ENCODE results near the gene HIPK1. TPM values are rescaled to one million over a fixed set of nuclear protein-coding genes. Genes with fewer than 3 reads are reported as not detected.

Gene HIPK1
- total RNA-seq, 4 donors from 2014 or later, result 60.6 to 89.9 (median 76.5) TPM

DNA sequence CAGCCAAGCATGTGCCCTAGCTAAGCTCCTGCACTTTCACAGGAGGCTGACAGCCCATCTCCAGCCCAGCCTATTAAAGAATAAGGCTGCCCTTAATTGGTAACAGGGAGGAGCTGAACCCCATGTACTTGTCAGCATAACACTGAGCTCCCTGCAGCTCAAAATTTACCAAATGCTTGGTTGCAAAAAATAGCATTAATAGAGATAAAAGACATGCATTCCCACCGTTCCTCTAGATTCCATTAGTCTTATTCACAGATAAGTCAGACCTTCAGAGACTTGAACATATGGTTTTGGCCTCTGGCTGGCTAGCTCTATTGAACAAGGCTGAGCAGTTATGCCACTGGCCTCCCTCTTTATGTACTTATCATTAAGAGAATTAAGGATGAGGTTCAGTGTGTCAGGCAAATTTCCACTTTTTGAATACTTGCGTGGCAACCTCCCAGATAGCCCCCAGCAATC is 79.4 kb downstream of the HIPK1 start:
- intact Hi-C loops (cut with DNase I), result no loop called here
- no peak overlapping the region for H3K27ac ChIP-seq (replicated peaks in 1 of 4)
- no peaks in the 10 kb centered on the region for H3K27me3 ChIP-seq
- H3K4me1 ChIP-seq, result peaks cover 0 to 4% (median 1%) of the 10 kb centered on the region in 4 donors
- H3K9me3 ChIP-seq, result no peaks in the 10 kb centered on the region
- no peaks in the 10 kb centered on the region for H3K36me3 ChIP-seq
- WGBS, result 59% methylated on average over 2 of the region's 2 CpGs
- no peak for TF ChIP-seq POLR2A (IDR thresholded peaks at IDR 0.05; ENCODE audit: low read depth)
- no peak for TF ChIP-seq POLR2AphosphoS5 (IDR thresholded peaks at IDR 0.05)
- TF ChIP-seq, protein P1, sequence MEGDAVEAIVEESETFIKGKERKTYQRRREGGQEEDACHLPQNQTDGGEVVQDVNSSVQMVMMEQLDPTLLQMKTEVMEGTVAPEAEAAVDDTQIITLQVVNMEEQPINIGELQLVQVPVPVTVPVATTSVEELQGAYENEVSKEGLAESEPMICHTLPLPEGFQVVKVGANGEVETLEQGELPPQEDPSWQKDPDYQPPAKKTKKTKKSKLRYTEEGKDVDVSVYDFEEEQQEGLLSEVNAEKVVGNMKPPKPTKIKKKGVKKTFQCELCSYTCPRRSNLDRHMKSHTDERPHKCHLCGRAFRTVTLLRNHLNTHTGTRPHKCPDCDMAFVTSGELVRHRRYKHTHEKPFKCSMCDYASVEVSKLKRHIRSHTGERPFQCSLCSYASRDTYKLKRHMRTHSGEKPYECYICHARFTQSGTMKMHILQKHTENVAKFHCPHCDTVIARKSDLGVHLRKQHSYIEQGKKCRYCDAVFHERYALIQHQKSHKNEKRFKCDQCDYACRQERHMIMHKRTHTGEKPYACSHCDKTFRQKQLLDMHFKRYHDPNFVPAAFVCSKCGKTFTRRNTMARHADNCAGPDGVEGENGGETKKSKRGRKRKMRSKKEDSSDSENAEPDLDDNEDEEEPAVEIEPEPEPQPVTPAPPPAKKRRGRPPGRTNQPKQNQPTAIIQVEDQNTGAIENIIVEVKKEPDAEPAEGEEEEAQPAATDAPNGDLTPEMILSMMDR (IDR thresholded peaks at IDR 0.05), result no peak
- TF ChIP-seq EP300 (IDR thresholded peaks at IDR 0.05), result no peak
- H3K4me3 ChIP-seq, result no peak overlapping the region
- DNase-seq (ENCODE audit: extremely low spot score), result no peak

- TF ChIP-seq POLR2A (IDR thresholded peaks at IDR 0.05; ENCODE audit: low read depth) (no peak), POLR2AphosphoS5 (IDR thresholded peaks at IDR 0.05) (no peak), EP300 (IDR thresholded peaks at IDR 0.05) (no peak)
- TF ChIP-seq, protein P1 (IDR thresholded peaks at IDR 0.05), result no peak
- Histone ChIP-seq H3K27me3 (no peaks in the 10 kb centered on the region), H3K4me3 (no peak overlapping the region), H3K27ac (replicated peaks in 1 of 4) (no peak overlapping the region), H3K9me3 (no peaks in the 10 kb centered on the region), H3K4me1 (peaks cover 0 to 2% (median 0%) of the 10 kb centered on the region in 4 donors), H3K36me3 (no peaks in the 10 kb centered on the region)
- no peak for DNase-seq (ENCODE audit: extremely low spot score)
- intact Hi-C loops (cut with DNase I), result no loop called here
These were observed 79.9 kb downstream of the HIPK1 start for GRCh38 chr1:114008993-114009392.

GRCh38 chr1:114009393-114009792 is 80.3 kb downstream of the HIPK1 start:
- Histone ChIP-seq H3K9me3 (no peaks in the 10 kb centered on the region), H3K4me1 (no peaks in the 10 kb centered on the region), H3K27me3 (no peaks in the 10 kb centered on the region), H3K27ac (replicated peaks in 1 of 4) (no peak overlapping the region), H3K4me3 (no peak overlapping the region), H3K36me3 (no peaks in the 10 kb centered on the region)
- no peak for DNase-seq (ENCODE audit: extremely low spot score)
- intact Hi-C loops (cut with DNase I), result no loop called here
- WGBS, result 80% methylated on average over 1 of the region's 1 CpG
- TF ChIP-seq POLR2AphosphoS5 (IDR thresholded peaks at IDR 0.05) (no peak), POLR2A (IDR thresholded peaks at IDR 0.05; ENCODE audit: low read depth) (no peak), EP300 (IDR thresholded peaks at IDR 0.05) (no peak)
- TF ChIP-seq, protein P1 (IDR thresholded peaks at IDR 0.05), result no peak

DNA sequence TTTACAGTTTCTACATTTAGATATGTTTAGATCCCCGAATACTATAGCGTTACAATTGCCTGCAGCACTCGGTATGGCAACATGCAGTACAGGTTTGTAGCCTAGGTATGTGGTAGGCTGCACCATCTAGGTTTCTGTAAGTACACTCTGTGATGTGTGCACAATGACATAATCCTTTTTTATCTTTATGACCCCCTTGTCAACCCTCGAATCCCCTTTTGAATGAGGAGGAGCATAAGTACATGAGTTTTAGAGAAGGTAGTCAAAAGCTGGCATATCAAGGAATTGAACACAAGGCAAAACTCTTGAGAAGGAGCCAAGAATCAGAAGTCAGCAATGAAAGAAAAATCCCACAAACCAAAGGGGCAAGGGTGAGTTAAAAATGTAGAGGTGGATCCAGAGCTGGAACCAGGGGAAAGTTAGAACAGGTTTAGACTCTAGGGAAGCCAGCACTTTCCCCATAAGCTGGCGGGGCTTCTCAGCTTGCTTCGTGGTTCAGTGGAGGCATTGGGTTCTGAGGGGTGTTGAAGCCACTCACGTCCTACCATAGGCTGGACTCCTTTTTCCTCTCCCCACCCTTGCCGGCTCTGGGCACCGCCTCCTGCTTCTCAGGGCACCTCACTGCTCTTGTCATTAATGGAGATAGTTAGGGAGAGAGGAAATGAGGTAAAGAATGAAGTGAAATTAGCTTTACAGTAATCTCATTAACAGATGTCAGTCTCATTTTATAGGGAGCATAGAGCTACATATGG is 81.5 kb downstream of the HIPK1 start:
- intact Hi-C loops (cut with DNase I), result no loop called here

More for the DNA sequence above, 81.5 kb downstream of the HIPK1 start:
- TF ChIP-seq, protein P1 (IDR thresholded peaks at IDR 0.05), result no peak
- TF ChIP-seq EP300 (IDR thresholded peaks at IDR 0.05), result no peak
- TF ChIP-seq POLR2A (IDR thresholded peaks at IDR 0.05; ENCODE audit: low read depth), result no peak
- TF ChIP-seq POLR2AphosphoS5 (IDR thresholded peaks at IDR 0.05), result no peak
- H3K4me1 ChIP-seq, result no peaks in the 10 kb centered on the region
- no peaks in the 10 kb centered on the region for H3K9me3 ChIP-seq
- 68% methylated on average over 9 of the region's 9 CpGs for WGBS
- no peak overlapping the region for H3K27ac ChIP-seq (replicated peaks in 1 of 4)
- H3K27me3 ChIP-seq, result no peaks in the 10 kb centered on the region
- no peak for DNase-seq (ENCODE audit: extremely low spot score)
- no peak overlapping the region for H3K4me3 ChIP-seq
- H3K36me3 ChIP-seq, result no peaks in the 10 kb centered on the region

All from esophagus muscularis mucosa (tissue), 4 donors.